Loucy (cell line): ENCODE results near the gene GNG13.

Experiments
- H2AFZ ChIP-seq: fragments of 200-600 bp; sonication (generic); 2 replicates; pipeline ENCODE4 v1.6.0; 2016; ENCODE audit warnings: antibody characterized with exemption, mild to moderate bottlenecking, low read length, moderate library complexity
- H3F3A ChIP-seq: fragments of 200-600 bp; 2 replicates; pipeline ENCODE4 v1.6.0; 2016; ENCODE audit warnings: antibody characterized with exemption, low read depth, mild to moderate bottlenecking
- H3K27me3 ChIP-seq: fragments of 200-600 bp; sonication (generic); 2 replicates; pipeline ENCODE4 v1.6.1; 2014; ENCODE audit warnings: low read length, mild to moderate bottlenecking; ENCODE audit not compliant: insufficient read depth, poor library complexity, severe bottlenecking
- H3K36me3 ChIP-seq: fragments of 200-600 bp; sonication (generic); 2 replicates; pipeline ENCODE4 v1.6.1; 2016; ENCODE audit warnings: low read length; ENCODE audit not compliant: insufficient read depth
- H3K4me1 ChIP-seq: fragments of 200-600 bp; sonication (generic); 2 replicates; pipeline ENCODE4 v1.5.1; 2014; ENCODE audit warnings: low read length, mild to moderate bottlenecking; ENCODE audit not compliant: insufficient read depth, poor library complexity, severe bottlenecking
- H3K4me2 ChIP-seq: fragments of 200-600 bp; sonication (generic); 2 replicates; pipeline ENCODE4 v1.6.0; 2014; ENCODE audit warnings: antibody characterized with exemption, low read length, low read depth, mild to moderate bottlenecking; ENCODE audit not compliant: poor library complexity, severe bottlenecking
- H3K4me3 ChIP-seq: fragments of 200-600 bp; sonication (generic); 2 replicates; pipeline ENCODE4 v1.5.1; 2014; ENCODE audit warnings: low read length, mild to moderate bottlenecking, mixed read lengths; ENCODE audit not compliant: poor library complexity, severe bottlenecking
- H3K79me2 ChIP-seq: fragments of 200-600 bp; sonication (generic); 2 replicates; pipeline ENCODE4 v1.6.1; 2014; ENCODE audit warnings: low read length; ENCODE audit not compliant: insufficient read depth
- H3K9ac ChIP-seq: fragments of 200-600 bp; sonication (generic); 2 replicates; pipeline ENCODE4 v1.6.0; 2014; ENCODE audit warnings: mild to moderate bottlenecking, low read depth, low read length, moderate library complexity; ENCODE audit not compliant: poor library complexity, severe bottlenecking
- H3K9me2 ChIP-seq: fragments of 200-600 bp; sonication (generic); replicated peaks from 2 replicates; pipeline ENCODE4 v1.6.1; 2016; ENCODE audit warnings: low read depth, low read length, mixed read lengths
- H3K9me3 ChIP-seq: fragments of 200-600 bp; sonication (generic); 2 replicates; pipeline ENCODE4 v1.6.1; 2014; ENCODE audit warnings: mild to moderate bottlenecking, antibody characterized with exemption, low read length, low read depth; ENCODE audit not compliant: insufficient read depth
- H4K20me1 ChIP-seq: fragments of 200-600 bp; sonication (generic); 2 replicates; pipeline ENCODE4 v1.6.0; 2014; ENCODE audit warnings: antibody characterized with exemption, low read length, mild to moderate bottlenecking; ENCODE audit not compliant: insufficient read depth, poor library complexity, severe bottlenecking
- EZH2phosphoT487 ChIP-seq: fragments of 200-600 bp; IDR thresholded peaks from 2 replicates; pipeline ENCODE4 v1.6.1; 2018; ENCODE audit warnings: antibody characterized with exemption, mild to moderate bottlenecking, moderate library complexity, borderline replicate concordance
- TF ChIP-seq, protein P1 (sequence below): fragments of 200-600 bp; sonication (generic); conservative IDR thresholded peaks from 2 replicates; pipeline ENCODE4 v1.5.1; 2014; ENCODE audit warnings: mild to moderate bottlenecking, antibody characterized with exemption, low read length

Gene GNG13

DNA sequence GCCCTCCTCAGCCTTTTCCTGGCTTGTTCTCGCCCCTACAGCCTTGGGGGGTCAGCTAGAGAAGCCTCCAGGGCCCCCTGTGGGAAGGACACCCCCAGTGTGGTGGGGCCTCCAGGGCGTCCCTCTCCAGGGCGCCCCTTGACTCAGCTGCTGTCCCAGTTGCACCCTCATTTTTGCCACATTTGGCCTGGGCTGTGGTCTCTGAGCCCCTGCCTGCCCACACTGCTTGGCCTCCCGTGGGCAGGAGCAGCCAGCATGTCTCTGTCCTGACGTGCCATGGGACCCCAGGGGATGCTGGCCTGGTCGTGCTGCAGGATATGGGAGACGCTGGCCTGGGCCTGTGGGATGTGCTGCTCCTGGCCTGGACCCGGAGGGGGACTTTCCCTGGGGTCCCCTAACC is 7.1 kb downstream of the GNG13 start:
- Histone ChIP-seq H3K9me2 (no peaks in the 10 kb centered on the region), H3K9ac (no peak overlapping the region), H3K4me1 (no peaks in the 10 kb centered on the region), H3K27me3 (no peaks in the 10 kb centered on the region), H3K79me2 (peaks cover 14% of the 10 kb centered on the region; the same call in 1 of the 2 replicates), H3K4me2 (no peak overlapping the region), H3F3A (no peaks in the 10 kb centered on the region), H4K20me1 (no peaks in the 10 kb centered on the region), H3K36me3 (no peaks in the 10 kb centered on the region), H3K4me3 (no peak overlapping the region), H3K9me3 (no peaks in the 10 kb centered on the region), H2AFZ (no peak overlapping the region)
- TF ChIP-seq, protein P1, sequence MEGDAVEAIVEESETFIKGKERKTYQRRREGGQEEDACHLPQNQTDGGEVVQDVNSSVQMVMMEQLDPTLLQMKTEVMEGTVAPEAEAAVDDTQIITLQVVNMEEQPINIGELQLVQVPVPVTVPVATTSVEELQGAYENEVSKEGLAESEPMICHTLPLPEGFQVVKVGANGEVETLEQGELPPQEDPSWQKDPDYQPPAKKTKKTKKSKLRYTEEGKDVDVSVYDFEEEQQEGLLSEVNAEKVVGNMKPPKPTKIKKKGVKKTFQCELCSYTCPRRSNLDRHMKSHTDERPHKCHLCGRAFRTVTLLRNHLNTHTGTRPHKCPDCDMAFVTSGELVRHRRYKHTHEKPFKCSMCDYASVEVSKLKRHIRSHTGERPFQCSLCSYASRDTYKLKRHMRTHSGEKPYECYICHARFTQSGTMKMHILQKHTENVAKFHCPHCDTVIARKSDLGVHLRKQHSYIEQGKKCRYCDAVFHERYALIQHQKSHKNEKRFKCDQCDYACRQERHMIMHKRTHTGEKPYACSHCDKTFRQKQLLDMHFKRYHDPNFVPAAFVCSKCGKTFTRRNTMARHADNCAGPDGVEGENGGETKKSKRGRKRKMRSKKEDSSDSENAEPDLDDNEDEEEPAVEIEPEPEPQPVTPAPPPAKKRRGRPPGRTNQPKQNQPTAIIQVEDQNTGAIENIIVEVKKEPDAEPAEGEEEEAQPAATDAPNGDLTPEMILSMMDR, result no peak
- TF ChIP-seq EZH2phosphoT487, result no peak

DNA sequence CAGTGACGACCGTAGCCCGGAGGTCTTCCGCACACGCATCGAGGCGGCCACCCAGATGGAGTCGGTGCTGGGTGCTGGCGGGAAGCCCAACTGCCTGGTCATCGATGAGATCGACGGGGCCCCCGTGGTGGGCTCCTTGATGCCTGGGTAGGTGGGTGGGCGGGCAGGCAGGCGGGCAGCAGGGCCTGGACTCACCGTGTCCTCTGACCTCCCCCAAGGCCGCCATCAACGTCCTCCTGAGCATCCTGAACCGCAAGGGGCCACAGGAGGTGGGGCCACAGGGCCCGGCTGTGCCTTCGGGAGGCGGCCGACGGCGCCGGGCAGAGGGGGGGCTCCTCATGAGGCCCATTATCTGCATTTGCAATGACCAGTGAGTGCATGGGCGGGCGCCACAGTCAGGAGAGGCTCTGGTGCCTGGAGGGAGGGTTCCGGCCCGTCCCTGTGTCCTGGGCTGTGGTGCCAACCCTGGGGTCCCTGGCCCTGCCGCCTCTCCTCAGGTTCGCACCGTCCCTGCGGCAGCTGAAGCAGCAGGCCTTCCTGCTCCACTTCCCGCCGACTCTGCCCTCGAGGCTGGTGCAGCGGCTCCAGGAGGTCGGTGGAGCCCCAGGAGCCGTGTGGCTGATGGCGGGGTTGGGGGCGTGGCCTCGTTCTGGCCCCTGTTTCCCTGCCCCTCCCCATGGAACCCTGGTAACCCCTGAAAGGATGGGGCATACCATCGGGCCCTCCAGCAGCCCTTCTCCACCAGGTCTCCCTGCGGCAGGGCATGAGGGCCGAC is 8.1 kb downstream of the GNG13 start:
- no peaks in the 10 kb centered on the region for H4K20me1 ChIP-seq

DNA sequence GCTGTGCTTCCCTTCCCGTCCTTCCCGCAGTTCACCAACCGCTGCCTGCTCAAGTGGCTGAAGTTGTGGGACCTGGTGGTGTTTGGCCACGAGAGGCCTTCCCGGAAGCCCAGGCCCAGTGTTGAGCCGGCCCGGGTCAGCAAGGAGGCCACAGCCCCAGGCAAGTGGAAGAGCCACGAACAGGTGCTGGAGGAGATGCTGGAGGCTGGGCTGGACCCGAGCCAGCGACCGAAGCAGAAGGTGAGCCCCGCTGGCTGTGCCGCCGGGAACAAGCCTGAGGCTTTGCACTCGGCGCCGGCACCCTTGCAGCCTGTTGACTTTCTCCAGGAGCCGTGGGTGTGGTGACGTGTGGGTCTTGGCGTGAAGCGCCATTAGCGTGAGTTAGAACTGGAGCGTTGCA is 9.4 kb downstream of the GNG13 start:
- Histone ChIP-seq H3K9me2 (no peaks in the 10 kb centered on the region), H3K79me2 (peaks cover 30% of the 10 kb centered on the region; the same call in 1 of the 2 replicates), H3K9me3 (no peaks in the 10 kb centered on the region), H3K36me3 (no peaks in the 10 kb centered on the region), H3K4me1 (no peaks in the 10 kb centered on the region), H3K4me3 (no peak overlapping the region), H3K9ac (no peak overlapping the region), H3F3A (no peaks in the 10 kb centered on the region), H3K4me2 (no peak overlapping the region), H4K20me1 (no peaks in the 10 kb centered on the region), H3K27me3 (no peaks in the 10 kb centered on the region), H2AFZ (no peak overlapping the region)
- TF ChIP-seq EZH2phosphoT487, result no peak
- TF ChIP-seq, protein P1, result no peak

More for the DNA sequence above, 8.1 kb downstream of the GNG13 start:
- no peak overlapping the region for H3K4me3 ChIP-seq
- no peaks in the 10 kb centered on the region for H3K9me3 ChIP-seq
- H3K79me2 ChIP-seq, result peaks cover 19% of the 10 kb centered on the region; the same call in 1 of the 2 replicates
- no peak for TF ChIP-seq EZH2phosphoT487
- TF ChIP-seq, protein P1, result no peak
- H3K36me3 ChIP-seq, result no peaks in the 10 kb centered on the region
- H3K9ac ChIP-seq, result no peak overlapping the region
- no peak overlapping the region for H2AFZ ChIP-seq
- H3K27me3 ChIP-seq, result no peaks in the 10 kb centered on the region
- no peaks in the 10 kb centered on the region for H3F3A ChIP-seq
- H3K4me1 ChIP-seq, result no peaks in the 10 kb centered on the region
- H3K9me2 ChIP-seq, result no peaks in the 10 kb centered on the region
- no peak overlapping the region for H3K4me2 ChIP-seq
